GM18519 (cell line): ENCODE data around the gene ANP32A.

Source experiments
- ATAC-seq: cut with Tn5 transposase; IDR thresholded peaks from one replicate; pipeline ENCODE4 v1.9.1; 2021; ENCODE audit warnings: mild to moderate bottlenecking, moderate library complexity; ENCODE audit not compliant: unreplicated experiment, low FRiP score

The ANP32A gene

GRCh38 chr15:68821190-68821840 is 620 bp upstream of the ANP32A start:
- ATAC-seq = no peak

GRCh38 chr15:68819495-68820294 is 1.0 kb downstream of the ANP32A start:
- ATAC-seq = no peak

- no peak for ATAC-seq
Measured at GRCh38 chr15:68818769-68819494, 1.8 kb downstream of the ANP32A start.

GRCh38 chr15:68818066-68818768 is 2.5 kb downstream of the ANP32A start:
- ATAC-seq = no peak

- no peak for ATAC-seq
Measured at GRCh38 chr15:68817304-68818065, 3.2 kb downstream of the ANP32A start.

- ATAC-seq = no peak
Measured at GRCh38 chr15:68816795-68817303, 3.8 kb downstream of the ANP32A start.

GRCh38 chr15:68816158-68816557 is 4.5 kb downstream of the ANP32A start:
- no peak for ATAC-seq

GRCh38 chr15:68815598-68815997 is 5.1 kb downstream of the ANP32A start:
- no peak for ATAC-seq

GRCh38 chr15:68814596-68814995 is 6.1 kb downstream of the ANP32A start:
- no peak for ATAC-seq

GRCh38 chr15:68812597-68813431 is 7.9 kb downstream of the ANP32A start:
- no peak for ATAC-seq

- ATAC-seq = no peak
Measured at GRCh38 chr15:68812069-68812468, 8.6 kb downstream of the ANP32A start.

- no peak for ATAC-seq
Measured at GRCh38 chr15:68809517-68809916, 11.2 kb downstream of the ANP32A start.

- no peak for ATAC-seq
Measured at GRCh38 chr15:68808770-68809169, 11.9 kb downstream of the ANP32A start.

GRCh38 chr15:68808091-68808490 is 12.6 kb downstream of the ANP32A start:
- ATAC-seq = no peak

- no peak for ATAC-seq
Measured at GRCh38 chr15:68807249-68807648, 13.4 kb downstream of the ANP32A start.

- ATAC-seq = no peak
Measured at GRCh38 chr15:68806220-68807060, 14.3 kb downstream of the ANP32A start.

- ATAC-seq = no peak
Measured at GRCh38 chr15:68802373-68802772, 18.3 kb downstream of the ANP32A start.

GRCh38 chr15:68801572-68802148 is 19.0 kb downstream of the ANP32A start:
- no peak for ATAC-seq
